GM12892 (cell line): Measurements from ENCODE around the gene EEF1AKMT4.

ENCODE experiments used
- POLR2A ChIP-seq: IDR thresholded peaks from 2 replicates; pipeline ENCODE4 v1.6.1; 2011; ENCODE audit warnings: low read depth, low read length, control low read depth
- POLR2AphosphoS5 ChIP-seq: IDR thresholded peaks from 2 replicates; pipeline ENCODE4 v1.6.1; 2011; ENCODE audit warnings: low read depth, low read length, control low read depth
- TAF1 ChIP-seq: IDR thresholded peaks from 2 replicates; pipeline ENCODE4 v1.6.1; 2011; ENCODE audit warnings: low read depth, mild to moderate bottlenecking, control low read depth, low read length, borderline replicate concordance

DNA sequence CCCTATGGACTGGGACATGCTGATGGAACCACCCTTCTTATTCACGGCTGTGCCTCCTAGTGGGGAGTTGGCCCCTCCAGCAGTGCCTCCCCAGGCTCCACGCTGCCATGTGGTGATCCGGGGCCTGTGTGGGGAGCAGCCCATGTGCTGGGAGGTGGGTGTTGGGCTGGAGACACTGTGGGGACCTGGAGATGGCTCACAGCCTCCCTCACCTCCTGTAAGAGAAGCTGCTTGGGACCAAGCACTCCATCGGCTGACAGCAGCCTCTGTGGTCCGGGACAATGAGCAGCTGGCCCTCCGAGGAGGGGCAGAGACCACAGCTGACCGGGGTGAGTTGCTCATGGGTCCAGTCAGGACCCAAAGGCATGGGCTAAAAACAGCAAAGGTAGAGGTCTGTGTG lies 9.8 kb upstream of the EEF1AKMT4 start:
- TF ChIP-seq TAF1 (no peak), POLR2A (no peak), POLR2AphosphoS5 (no peak)
